Mesenchymal stem cell (in vitro differentiated cells and primary cell): ENCODE measurements around the gene CACNB1.

Experiments
- DNase-seq: peaks from one replicate; pipeline ENCODE4 v3.0.0-alpha.2; 2013
- H2AFZ ChIP-seq: one replicate; pipeline ENCODE4 v1.6.1; 2013; ENCODE audit warnings: low read depth, mild to moderate bottlenecking, control low read depth, inconsistent platforms, low read length, moderate library complexity
- H2AK5ac ChIP-seq: 2 replicates; pipeline ENCODE4 v1.6.1; 2013; ENCODE audit warnings: low read length, moderate library complexity, mild to moderate bottlenecking, inconsistent platforms; ENCODE audit not compliant: severe bottlenecking
- H2BK120ac ChIP-seq: one replicate; pipeline ENCODE4 v1.6.1; 2013; ENCODE audit warnings: low read depth, mild to moderate bottlenecking, inconsistent platforms, low read length, moderate library complexity
- H2BK12ac ChIP-seq, 2 experiments: one replicate each; pipeline ENCODE4 v1.6.1; 2013; ENCODE audit warnings: inconsistent platforms in 2 of 2, low read length in 2 of 2, mild to moderate bottlenecking in 2 of 2, moderate library complexity in 2 of 2, control low read depth in 1 of 2
- H2BK15ac ChIP-seq: one replicate; pipeline ENCODE4 v1.6.1; 2013; ENCODE audit warnings: mild to moderate bottlenecking, low read depth, inconsistent platforms; ENCODE audit not compliant: poor library complexity, severe bottlenecking
- H2BK5ac ChIP-seq: 2 replicates; pipeline ENCODE4 v1.6.1; 2013; ENCODE audit warnings: low read depth, mild to moderate bottlenecking, low read length, control low read depth, inconsistent platforms; ENCODE audit not compliant: poor library complexity, severe bottlenecking
- H3K14ac ChIP-seq, 2 experiments: one replicate each; pipeline ENCODE4 v1.6.1; 2013; ENCODE audit warnings: inconsistent platforms in 2 of 2, low read length in 2 of 2, control low read depth in 1 of 2, mild to moderate bottlenecking in 1 of 2, moderate library complexity in 1 of 2
- H3K18ac ChIP-seq, 2 experiments: one replicate each; pipeline ENCODE4 v1.6.1; 2013; ENCODE audit warnings: inconsistent platforms in 2 of 2, low read length in 2 of 2, control low read depth in 1 of 2, low read depth in 1 of 2, mild to moderate bottlenecking in 1 of 2
- H3K23ac ChIP-seq, 2 experiments: one replicate each; pipeline ENCODE4 v1.6.1; 2013; ENCODE audit warnings: inconsistent platforms in 2 of 2, low read length in 2 of 2, mild to moderate bottlenecking in 2 of 2, moderate library complexity in 2 of 2, control low read depth in 1 of 2
- H3K27ac ChIP-seq: 2 replicates; pipeline ENCODE4 v1.5.1; 2013; ENCODE audit warnings: mild to moderate bottlenecking, moderate library complexity, low read length, control low read depth, inconsistent platforms; ENCODE audit not compliant: poor library complexity, severe bottlenecking
- H3K27me3 ChIP-seq, 2 experiments: 2 replicates each; pipeline versions ENCODE4 v1.6.1 to v1.7.0; 2013; ENCODE audit warnings: low read length in 2 of 2, mild to moderate bottlenecking in 2 of 2, moderate library complexity in 2 of 2, control low read depth in 1 of 2, inconsistent platforms in 1 of 2; ENCODE audit not compliant: control insufficient read depth in 1 of 2, insufficient read depth in 1 of 2
- H3K36me3 ChIP-seq, 2 experiments: 2 replicates each; pipeline versions ENCODE4 v1.6.1 to v1.7.0; 2013; ENCODE audit warnings: low read length in 2 of 2, control low read depth in 1 of 2, inconsistent platforms in 1 of 2, low read depth in 1 of 2, mild to moderate bottlenecking in 1 of 2; ENCODE audit not compliant: insufficient read depth in 2 of 2, control insufficient read depth in 1 of 2
- H3K4ac ChIP-seq, 2 experiments: one replicate each; pipeline ENCODE4 v1.6.1; 2013; ENCODE audit warnings: inconsistent platforms in 2 of 2, low read length in 2 of 2, mild to moderate bottlenecking in 2 of 2, moderate library complexity in 2 of 2, control low read depth in 1 of 2, low read depth in 1 of 2
- H3K4me1 ChIP-seq: 2 replicates; pipeline ENCODE4 v1.6.1; 2013; ENCODE audit warnings: low read depth, low read length, control low read depth; ENCODE audit not compliant: control insufficient read depth, insufficient read depth
- H3K4me2 ChIP-seq: 2 replicates; pipeline ENCODE4 v1.6.1; 2013; ENCODE audit warnings: low read length, mild to moderate bottlenecking, inconsistent platforms; ENCODE audit not compliant: poor library complexity, severe bottlenecking
- H3K4me3 ChIP-seq, 2 experiments: 2 replicates each; pipeline versions ENCODE4 v1.5.1 to v1.7.0; 2013; ENCODE audit warnings: low read length in 2 of 2, mild to moderate bottlenecking in 2 of 2, control low read depth in 1 of 2, low read depth in 1 of 2; ENCODE audit not compliant: insufficient read depth in 1 of 2
- H3K79me1 ChIP-seq: replicated peaks from 2 replicates; pipeline ENCODE4 v1.6.1; 2013; ENCODE audit warnings: mild to moderate bottlenecking, control low read depth, low read length, inconsistent platforms; ENCODE audit not compliant: poor library complexity, severe bottlenecking
- H3K9ac ChIP-seq: 2 replicates; pipeline ENCODE4 v1.7.0; 2013; ENCODE audit warnings: mild to moderate bottlenecking, low read length, moderate library complexity
- H3K9me3 ChIP-seq: 2 replicates; pipeline ENCODE4 v1.7.0; 2013; ENCODE audit warnings: mild to moderate bottlenecking, low read length; ENCODE audit not compliant: control insufficient read depth
- H4K8ac ChIP-seq: one replicate; pipeline ENCODE4 v1.6.1; 2013; ENCODE audit warnings: inconsistent platforms, mild to moderate bottlenecking, low read length, moderate library complexity
- H4K91ac ChIP-seq: one replicate; pipeline ENCODE4 v1.6.1; 2013; ENCODE audit warnings: mild to moderate bottlenecking, low read length, inconsistent platforms
- WGBS: methylation state at CpG from one replicate; pipeline ENCODE4 v1.1.7; 2013; ENCODE audit warnings: mixed read lengths; 5-methylcytosine and 5-hydroxymethylcytosine counted together

Gene CACNB1

GRCh38 chr17:39212195-39212810 is 14.8 kb upstream of the CACNB1 start:
- no peak overlapping the region for H4K91ac ChIP-seq
- no peaks in the 10 kb centered on the region for H3K9me3 ChIP-seq
- H3K79me1 ChIP-seq: no peaks in the 10 kb centered on the region
- peaks cover 33% of the 10 kb centered on the region for H3K4me1 ChIP-seq
- peaks cover 27 to 33% of the 10 kb centered on the region in 2 experiments for H3K27me3 ChIP-seq
- no peak overlapping the region for H3K18ac ChIP-seq
- no peak overlapping the region for H3K4ac ChIP-seq
- H3K14ac ChIP-seq: no peak overlapping the region
- no peak overlapping the region for H2AFZ ChIP-seq
- no peak for DNase-seq
- no peaks in the 10 kb centered on the region for H3K36me3 ChIP-seq
- no peak overlapping the region for H2BK5ac ChIP-seq
- no peak overlapping the region for H2BK15ac ChIP-seq
- 91% methylated on average over 11 of the region's 11 CpGs for WGBS
- no peak overlapping the region for H3K23ac ChIP-seq
- H2AK5ac ChIP-seq: no peak overlapping the region
- no peak overlapping the region for H3K4me2 ChIP-seq
- no peak overlapping the region for H3K27ac ChIP-seq
- no peak overlapping the region for H4K8ac ChIP-seq
- no peak overlapping the region for H2BK120ac ChIP-seq
- no peak overlapping the region for H3K9ac ChIP-seq
- H2BK12ac ChIP-seq: no peak overlapping the region
- no peak overlapping the region for H3K4me3 ChIP-seq

GRCh38 chr17:39210093-39210434 is 12.6 kb upstream of the CACNB1 start:
- peak overlapping the region; percentile 29 for H2AFZ ChIP-seq
- DNase-seq: no peak
- H2BK12ac ChIP-seq: peak overlapping the region in 1 of 2 experiments; percentile 78
- peak overlapping the region; percentile 26 for H2BK5ac ChIP-seq
- peak overlapping the region; percentile 39 to 67 for H3K4me3 ChIP-seq
- H2AK5ac ChIP-seq: peak overlapping the region; percentile 51
- H3K27ac ChIP-seq: no peak overlapping the region
- H3K23ac ChIP-seq: no peak overlapping the region
- peak overlapping the region; percentile 88 for H4K8ac ChIP-seq
- peaks cover 12% of the 10 kb centered on the region in 2 experiments for H3K27me3 ChIP-seq
- peak overlapping the region; percentile 74 for H4K91ac ChIP-seq
- peak overlapping the region; percentile 77 to 84 for H3K18ac ChIP-seq
- no peaks in the 10 kb centered on the region for H3K79me1 ChIP-seq
- H3K4me2 ChIP-seq: peak overlapping the region; percentile 50
- H3K9me3 ChIP-seq: no peaks in the 10 kb centered on the region
- H2BK15ac ChIP-seq: peak overlapping the region; percentile 97
- peak overlapping the region in 1 of 2 experiments; percentile 20 for H3K4ac ChIP-seq
- H3K4me1 ChIP-seq: peaks cover 34% of the 10 kb centered on the region
- WGBS: 16% methylated on average over 21 of the region's 22 CpGs
- no peak overlapping the region for H2BK120ac ChIP-seq
- peak overlapping the region; percentile 74 for H3K9ac ChIP-seq
- peak overlapping the region in 1 of 2 experiments; percentile 7 for H3K14ac ChIP-seq
- peaks cover 2 to 6% of the 10 kb centered on the region in 2 experiments for H3K36me3 ChIP-seq

- peak overlapping the region in 1 of 2 experiments; percentile 35 for H3K4ac ChIP-seq
- peak overlapping the region; percentile 27 for H2BK120ac ChIP-seq
- no peaks in the 10 kb centered on the region for H3K79me1 ChIP-seq
- peak overlapping the region; percentile 97 for H2BK15ac ChIP-seq
- H3K4me3 ChIP-seq: peak overlapping the region; percentile 39 to 67
- H3K23ac ChIP-seq: peak overlapping the region in 1 of 2 experiments; percentile 20
- peak overlapping the region; percentile 26 for H2BK5ac ChIP-seq
- H3K36me3 ChIP-seq: peaks cover 8 to 12% of the 10 kb centered on the region in 2 experiments
- peak overlapping the region; percentile 88 for H4K8ac ChIP-seq
- H3K9ac ChIP-seq: peak overlapping the region; percentile 74
- H3K4me2 ChIP-seq: peak overlapping the region; percentile 50
- H3K4me1 ChIP-seq: peaks cover 34% of the 10 kb centered on the region
- H3K27ac ChIP-seq: no peak overlapping the region
- peak overlapping the region; percentile 29 for H2AFZ ChIP-seq
- DNase-seq: peak; percentile 78
- 6% methylated on average over 34 of the region's 39 CpGs for WGBS
- no peak overlapping the region for H2AK5ac ChIP-seq
- H3K27me3 ChIP-seq: peaks cover 12% of the 10 kb centered on the region in 2 experiments
- H3K9me3 ChIP-seq: no peaks in the 10 kb centered on the region
- peak overlapping the region; percentile 77 to 84 for H3K18ac ChIP-seq
- peak overlapping the region in 1 of 2 experiments; percentile 11 for H3K14ac ChIP-seq
- H2BK12ac ChIP-seq: peak overlapping the region; percentile 64 to 78
- peak overlapping the region; percentile 77 for H4K91ac ChIP-seq
Measured at GRCh38 chr17:39209317-39210092, 12.0 kb upstream of the CACNB1 start.

GRCh38 chr17:39208893-39209292 is 11.4 kb upstream of the CACNB1 start:
- Histone ChIP-seq H2AK5ac (no peak overlapping the region), H4K8ac (no peak overlapping the region), H2AFZ (no peak overlapping the region), H3K36me3 (peaks cover 14 to 18% of the 10 kb centered on the region in 2 experiments), H3K4me3 (peak overlapping the region; percentile 14 to 67), H3K14ac (no peak overlapping the region), H3K79me1 (no peaks in the 10 kb centered on the region), H3K27ac (no peak overlapping the region), H3K27me3 (peaks cover 10 to 12% of the 10 kb centered on the region in 2 experiments), H2BK15ac (no peak overlapping the region), H4K91ac (peak overlapping the region; percentile 47), H3K4me2 (peak overlapping the region; percentile 43), H2BK120ac (peak overlapping the region; percentile 23), H3K9me3 (no peaks in the 10 kb centered on the region), H3K4me1 (peaks cover 31% of the 10 kb centered on the region), H3K4ac (no peak overlapping the region), H3K18ac (no peak overlapping the region), H3K23ac (no peak overlapping the region), H3K9ac (peak overlapping the region; percentile 74), H2BK12ac (peak overlapping the region; percentile 39 to 64), H2BK5ac (no peak overlapping the region)
- WGBS: 54% methylated on average over 8 of the region's 8 CpGs
- DNase-seq: no peak
